Measurements from ENCODE around the gene ZNF101. TPM values are rescaled to one million over a fixed set of nuclear protein-coding genes. Genes with fewer than 3 reads are reported as not detected.

The ZNF101 gene
- total RNA-seq, 2 donors from 2014 or later = 5.3 to 6.7 TPM

DNA sequence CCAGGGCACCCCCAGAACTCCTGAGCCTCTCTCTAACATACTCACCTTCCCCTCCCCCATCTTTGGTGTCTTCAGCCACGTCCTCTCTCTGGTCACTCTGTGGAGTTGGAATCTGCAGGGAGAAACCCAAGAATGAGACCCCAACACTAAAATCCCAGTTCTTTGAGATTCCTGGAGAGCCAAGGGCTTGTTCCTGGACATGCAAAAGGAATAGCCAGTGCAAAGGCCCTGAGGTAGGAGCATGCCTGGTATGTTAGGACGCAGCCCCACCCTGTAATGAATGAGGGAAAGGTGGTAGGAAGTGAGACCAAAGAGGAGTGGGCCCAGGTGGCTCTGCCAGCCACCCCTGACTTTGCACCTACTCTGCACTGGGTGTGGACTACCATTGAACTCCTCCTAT lies 38.2 kb upstream of the ZNF101 start:
- intact Hi-C loops (cut with DNase I) = no loop called here

GRCh38 chr19:19631346-19631745 lies 37.3 kb upstream of the ZNF101 start:
- DNase-seq = no peak
- H3K27ac ChIP-seq = no peak overlapping the region

More for the DNA sequence above, 38.2 kb upstream of the ZNF101 start:
- TF ChIP-seq POLR2A (IDR thresholded peaks at IDR 0.05) = no peak
- no peak for TF ChIP-seq CTCF (IDR thresholded peaks at IDR 0.05)
- Histone ChIP-seq H3K4me3 (no peak overlapping the region), H3K9me3 (no peaks in the 10 kb centered on the region), H3K27ac (no peak overlapping the region), H3K27me3 (no peaks in the 10 kb centered on the region), H3K4me1 (peaks cover 19% of the 10 kb centered on the region), H3K36me3 (replicated peaks in 1 of 2; ENCODE audit: insufficient read depth in 1 of 2, low read depth in 2 of 2) (no peaks in the 10 kb centered on the region)
- ATAC-seq = no peak
- DNase-seq = no peak
- WGBS, 2 donors = 100% methylated on average over 1 to 2 of the region's 2 CpGs

GRCh38 chr19:19632661-19633060 lies 36.0 kb upstream of the ZNF101 start:
- H3K27ac ChIP-seq = no peak overlapping the region
- ATAC-seq (no peak), DNase-seq (no peak)
- H3K9me3 ChIP-seq = no peaks in the 10 kb centered on the region
- WGBS, 2 donors = 80 to 81% methylated on average over 5 of the region's 5 CpGs
- intact Hi-C loops (cut with DNase I) = no loop called here
- no peaks in the 10 kb centered on the region for H3K36me3 ChIP-seq (replicated peaks in 1 of 2; ENCODE audit: insufficient read depth in 1 of 2, low read depth in 2 of 2)
- TF ChIP-seq POLR2A (IDR thresholded peaks at IDR 0.05) = no peak
- TF ChIP-seq CTCF (IDR thresholded peaks at IDR 0.05) = no peak
- peaks cover 12% of the 10 kb centered on the region for H3K4me1 ChIP-seq
- H3K4me3 ChIP-seq = no peak overlapping the region
- no peaks in the 10 kb centered on the region for H3K27me3 ChIP-seq

More at GRCh38 chr19:19631346-19631745, 37.3 kb upstream of the ZNF101 start:
- H3K9me3 ChIP-seq = no peaks in the 10 kb centered on the region
- no peak for ATAC-seq
- H3K4me3 ChIP-seq = no peak overlapping the region
- TF ChIP-seq POLR2A (IDR thresholded peaks at IDR 0.05) = no peak
- no peak for TF ChIP-seq CTCF (IDR thresholded peaks at IDR 0.05)
- H3K27me3 ChIP-seq = no peaks in the 10 kb centered on the region
- peaks cover 19% of the 10 kb centered on the region for H3K4me1 ChIP-seq
- intact Hi-C loops (cut with DNase I) = no loop called here
- no peaks in the 10 kb centered on the region for H3K36me3 ChIP-seq (replicated peaks in 1 of 2; ENCODE audit: insufficient read depth in 1 of 2, low read depth in 2 of 2)
- 70 to 78% methylated on average over 3 to 7 of the region's 7 CpGs for WGBS, 2 donors

GRCh38 chr19:19633711-19634515 lies 34.7 kb upstream of the ZNF101 start:
- Histone ChIP-seq H3K36me3 (replicated peaks in 1 of 2; ENCODE audit: insufficient read depth in 1 of 2, low read depth in 2 of 2) (no peaks in the 10 kb centered on the region), H3K4me1 (peaks cover 5% of the 10 kb centered on the region), H3K27me3 (no peaks in the 10 kb centered on the region), H3K27ac (no peak overlapping the region), H3K9me3 (no peaks in the 10 kb centered on the region), H3K4me3 (no peak overlapping the region)
- no peak for DNase-seq
- WGBS, 2 donors = 90 to 91% methylated on average over 18 to 22 of the region's 22 CpGs
- no peak for TF ChIP-seq POLR2A (IDR thresholded peaks at IDR 0.05)
- no peak for TF ChIP-seq CTCF (IDR thresholded peaks at IDR 0.05)
- ATAC-seq = no peak
- intact Hi-C loops (cut with DNase I) = no loop called here
